ENCODE data around the gene NMRK1. TPM values are rescaled to one million over a fixed set of nuclear protein-coding genes. Genes with fewer than 3 reads are reported as not detected.
A peak's percentile ranks its signal among the peaks of the same experiment; 100 is the strongest.

Gene NMRK1
- total RNA-seq, 2 experiments from 2014 or later = 17.0 to 33.2 TPM

DNA sequence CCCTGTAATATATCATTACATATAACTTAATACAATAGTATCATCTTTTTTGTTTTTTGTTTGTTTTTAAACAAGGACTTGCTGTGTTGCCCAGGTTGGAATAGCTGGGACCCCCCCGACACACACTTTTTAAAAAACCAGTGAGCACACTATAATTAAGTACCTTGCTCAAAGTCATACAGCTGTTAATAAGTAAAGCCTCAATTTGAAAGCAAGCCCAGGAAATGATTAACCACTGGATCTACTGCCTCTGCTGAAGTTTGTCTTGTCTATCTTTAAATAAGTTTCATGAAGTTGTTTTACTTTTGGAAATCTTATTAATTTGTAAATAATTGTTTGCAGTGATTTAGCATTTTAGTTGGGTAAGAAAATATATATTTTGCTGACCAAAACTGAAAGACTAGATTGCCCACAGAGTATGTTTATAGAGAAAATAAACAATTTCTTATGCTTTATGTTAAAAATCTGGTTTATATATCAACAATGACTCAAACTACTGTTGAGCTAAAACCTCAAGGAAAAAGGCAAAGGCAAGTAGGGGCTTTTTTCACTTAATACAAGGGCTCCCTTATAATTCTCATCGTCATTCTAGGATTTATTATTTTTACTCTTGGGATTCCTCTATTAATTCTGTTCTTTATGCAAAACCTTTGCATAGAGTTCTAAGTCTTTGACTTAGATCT, 54.0 kb downstream of the NMRK1 start:
- no peak for TF ChIP-seq EZH2phosphoT487 (IDR thresholded peaks at IDR 0.05; ENCODE audit: borderline replicate concordance, low read depth, low read length)
- TF ChIP-seq, protein P1, sequence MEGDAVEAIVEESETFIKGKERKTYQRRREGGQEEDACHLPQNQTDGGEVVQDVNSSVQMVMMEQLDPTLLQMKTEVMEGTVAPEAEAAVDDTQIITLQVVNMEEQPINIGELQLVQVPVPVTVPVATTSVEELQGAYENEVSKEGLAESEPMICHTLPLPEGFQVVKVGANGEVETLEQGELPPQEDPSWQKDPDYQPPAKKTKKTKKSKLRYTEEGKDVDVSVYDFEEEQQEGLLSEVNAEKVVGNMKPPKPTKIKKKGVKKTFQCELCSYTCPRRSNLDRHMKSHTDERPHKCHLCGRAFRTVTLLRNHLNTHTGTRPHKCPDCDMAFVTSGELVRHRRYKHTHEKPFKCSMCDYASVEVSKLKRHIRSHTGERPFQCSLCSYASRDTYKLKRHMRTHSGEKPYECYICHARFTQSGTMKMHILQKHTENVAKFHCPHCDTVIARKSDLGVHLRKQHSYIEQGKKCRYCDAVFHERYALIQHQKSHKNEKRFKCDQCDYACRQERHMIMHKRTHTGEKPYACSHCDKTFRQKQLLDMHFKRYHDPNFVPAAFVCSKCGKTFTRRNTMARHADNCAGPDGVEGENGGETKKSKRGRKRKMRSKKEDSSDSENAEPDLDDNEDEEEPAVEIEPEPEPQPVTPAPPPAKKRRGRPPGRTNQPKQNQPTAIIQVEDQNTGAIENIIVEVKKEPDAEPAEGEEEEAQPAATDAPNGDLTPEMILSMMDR (conservative IDR thresholded peaks at IDR 0.05; ENCODE audit: low read length) = no peak
- H3K36me3 ChIP-seq (ENCODE audit: insufficient read depth, low read length) = no peaks in the 10 kb centered on the region
- no TSS peak for BruUV-seq (replicated peaks)
- ChIA-PET CTCF (ENCODE audit: unreplicated experiment) (no interaction called here), POLR2A (interaction anchor here (0.7 to 4.0 kb wide), 10 partner anchors 9 to 58 kb away, joined by 3 to 17 read pairs (median 4); no protein-coding TSS in a partner anchor)
- no peaks in the 10 kb centered on the region for H3K9me2 ChIP-seq (ENCODE audit: insufficient read depth, low read length)
- no peaks in the 10 kb centered on the region for H3K79me2 ChIP-seq (ENCODE audit: insufficient read depth, low read depth, low read length)
- no peak overlapping the region for H3K4me3 ChIP-seq (ENCODE audit: low read depth, low read length, poor library complexity, severe bottlenecking)
- no peaks in the 10 kb centered on the region for H4K20me1 ChIP-seq (ENCODE audit: insufficient read depth, low read length)
- H3K4me1 ChIP-seq (ENCODE audit: insufficient read depth, low read length, poor library complexity, severe bottlenecking) = peaks cover 1% of the 10 kb centered on the region
- no peak overlapping the region for H3K27ac ChIP-seq (ENCODE audit: low read depth, low read length, poor library complexity, severe bottlenecking)
- no peaks in the 10 kb centered on the region for H3K9me3 ChIP-seq (ENCODE audit: low read length)
- H2AFZ ChIP-seq (ENCODE audit: low read length) = no peak overlapping the region
- no peak overlapping the region for H3K4me2 ChIP-seq (ENCODE audit: low read length)
- intact Hi-C loops (cut with micrococcal nuclease; ENCODE audit: unreplicated experiment) = no loop called here
- no peak for DNase-seq (ENCODE audit: low spot score)

DNA sequence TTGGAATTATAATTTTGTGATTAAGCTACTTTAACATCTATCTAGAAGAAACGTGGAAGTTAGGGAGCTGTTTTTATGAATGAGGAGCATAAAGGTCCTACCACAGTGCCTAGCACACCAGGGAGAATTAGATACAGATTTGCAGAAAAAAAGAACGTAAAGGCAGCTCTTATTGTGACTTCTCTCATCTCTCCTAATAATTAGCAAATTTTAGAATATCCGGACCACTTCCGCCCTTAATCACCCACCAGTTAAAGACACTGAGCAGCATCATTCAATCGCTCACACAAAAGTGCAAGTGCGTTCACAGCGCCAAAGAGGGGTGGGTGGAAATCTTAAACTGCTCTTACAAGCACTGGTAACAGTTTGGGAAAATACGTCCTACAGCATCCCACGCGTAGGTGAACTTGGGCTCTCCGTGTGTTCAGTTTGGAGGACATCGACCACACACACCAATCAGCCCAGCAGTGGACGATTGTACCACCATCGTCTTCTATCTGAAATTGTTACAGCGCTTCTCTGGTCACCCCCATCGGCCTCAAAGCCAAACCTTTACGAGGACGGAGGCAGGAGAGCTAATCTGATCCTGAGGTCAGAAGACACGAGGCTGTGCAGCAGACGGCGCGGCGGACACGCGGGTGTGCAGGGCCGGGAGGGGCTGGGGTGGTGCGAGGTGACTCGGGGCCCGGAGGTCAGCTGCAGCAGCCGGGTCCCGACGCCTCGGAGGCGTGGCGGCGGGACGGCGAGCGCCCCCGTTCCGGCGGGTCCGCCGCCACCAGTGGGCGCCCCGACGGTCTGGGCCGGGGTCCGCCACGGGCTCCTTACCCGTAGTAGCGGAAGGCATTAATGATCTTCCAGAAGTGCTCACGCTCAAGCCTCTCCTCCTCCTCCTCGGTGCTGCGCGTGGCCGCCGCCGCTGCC, 60.5 kb downstream of the NMRK1 start:
- DNase-seq (ENCODE audit: low spot score) = peak; percentile 72
- POLR2A ChIA-PET = interaction anchor here (0.8 to 5.3 kb wide), 23 partner anchors 10 to 1447 kb away, joined by 3 to 78 read pairs (median 6); partner anchors contain the start of genes C9orf40, NMRK1 and OSTF1
- no peaks in the 10 kb centered on the region for H3K9me3 ChIP-seq (ENCODE audit: low read length)
- H3K9me2 ChIP-seq (ENCODE audit: insufficient read depth, low read length) = no peaks in the 10 kb centered on the region
- peaks cover 51% of the 10 kb centered on the region for H3K79me2 ChIP-seq (ENCODE audit: insufficient read depth, low read depth, low read length)
- TF ChIP-seq EZH2phosphoT487 (IDR thresholded peaks at IDR 0.05; ENCODE audit: borderline replicate concordance, low read depth, low read length) = no peak
- TF ChIP-seq, protein P1 (conservative IDR thresholded peaks at IDR 0.05; ENCODE audit: low read length) = peak; percentile 54; the same call in 1 of the 2 replicates
- peaks cover 22% of the 10 kb centered on the region; the same call in 1 of the 2 replicates for H3K36me3 ChIP-seq (ENCODE audit: insufficient read depth, low read length)
- BruUV-seq (replicated peaks) = no TSS peak
- peak overlapping the region; percentile 90 for H3K27ac ChIP-seq (ENCODE audit: low read depth, low read length, poor library complexity, severe bottlenecking)
- peaks cover 27% of the 10 kb centered on the region for H3K4me1 ChIP-seq (ENCODE audit: insufficient read depth, low read length, poor library complexity, severe bottlenecking)
- intact Hi-C loops (cut with micrococcal nuclease; ENCODE audit: unreplicated experiment) = loop anchor here (1.0 kb wide), 4 partner anchors 27 to 74 kb away; partner anchors contain the start of genes NMRK1 and OSTF1
- peak overlapping the region; percentile 74 for H3K4me3 ChIP-seq (ENCODE audit: low read depth, low read length, poor library complexity, severe bottlenecking)
- H3K4me2 ChIP-seq (ENCODE audit: low read length) = peak overlapping the region; percentile 99
- CTCF ChIA-PET (ENCODE audit: unreplicated experiment) = interaction anchor here (1.0 to 2.4 kb wide), 4 partner anchors 15 to 75 kb away, joined by 3 to 14 read pairs (median 6); partner anchors contain the start of gene C9orf40
- peak overlapping the region; percentile 63; the same call in 1 of the 2 replicates for H2AFZ ChIP-seq (ENCODE audit: low read length)
- peaks cover 23% of the 10 kb centered on the region; the same call in 1 of the 2 replicates for H4K20me1 ChIP-seq (ENCODE audit: insufficient read depth, low read length)
